Fibroblast of the conjunctiva (primary cell): Measurements from ENCODE around the gene DOCK4.

Experiments
- DNase-seq: peaks from one replicate; pipeline ENCODE4 v3.0.0-alpha.2; 2010; ENCODE audit warnings: low read depth

The DOCK4 gene

DNA sequence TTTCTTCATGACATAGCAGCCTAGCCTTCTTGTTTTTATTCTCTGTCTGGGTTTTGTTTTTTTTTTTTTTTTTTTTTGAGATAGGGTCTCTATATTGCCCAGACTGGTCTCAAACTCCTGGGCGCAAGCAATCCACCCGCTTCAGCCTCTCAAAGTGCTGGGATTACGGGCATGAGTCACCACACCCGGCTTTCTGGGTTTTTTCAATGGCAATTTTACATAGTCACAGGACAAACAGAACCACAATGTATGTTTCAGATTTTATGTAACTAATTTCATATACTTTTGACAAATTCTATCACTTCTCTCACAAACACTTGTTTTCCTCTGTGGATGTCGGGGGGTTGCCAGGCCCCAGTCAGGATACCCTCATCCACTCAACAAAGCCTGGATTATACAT lies 16.5 kb downstream of the DOCK4 start:
- no peak for DNase-seq

DNA sequence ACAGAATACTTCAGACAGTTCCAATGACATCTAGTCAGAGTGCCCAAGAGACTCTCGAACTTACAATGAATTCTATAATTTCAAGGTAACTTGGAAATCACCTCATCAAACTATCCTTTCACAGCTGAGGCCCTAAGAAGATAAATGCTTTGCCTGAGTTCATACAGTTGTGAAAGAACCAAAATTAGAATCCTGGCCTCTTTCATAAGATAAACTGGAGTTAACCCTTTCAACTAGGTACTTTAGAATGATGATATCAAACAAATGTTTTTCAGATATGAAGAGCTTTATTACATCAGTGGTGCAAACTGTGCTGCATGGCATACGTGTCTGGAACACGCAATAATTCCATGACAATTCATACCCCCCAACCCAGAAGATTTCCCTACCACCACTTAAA lies 17.9 kb downstream of the DOCK4 start:
- no peak for DNase-seq

DNA sequence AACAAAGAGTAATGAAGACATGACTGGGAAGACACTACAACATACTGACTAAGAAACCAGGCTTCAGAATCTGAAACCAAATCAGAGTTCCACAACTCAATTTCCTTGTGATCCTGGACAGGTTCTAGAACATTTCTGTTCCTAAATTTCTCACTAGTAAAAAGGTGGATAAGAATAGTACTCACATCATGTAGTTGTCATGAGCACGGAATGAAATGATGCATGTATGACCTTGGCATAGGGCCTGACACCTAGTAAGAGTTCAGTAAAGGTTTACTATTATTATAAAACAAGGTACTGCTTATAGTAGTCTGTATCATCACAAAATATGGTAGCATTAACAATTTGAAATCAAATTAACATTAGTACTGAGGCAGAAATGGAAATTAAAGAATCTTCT lies 19.9 kb downstream of the DOCK4 start:
- no peak for DNase-seq

DNA sequence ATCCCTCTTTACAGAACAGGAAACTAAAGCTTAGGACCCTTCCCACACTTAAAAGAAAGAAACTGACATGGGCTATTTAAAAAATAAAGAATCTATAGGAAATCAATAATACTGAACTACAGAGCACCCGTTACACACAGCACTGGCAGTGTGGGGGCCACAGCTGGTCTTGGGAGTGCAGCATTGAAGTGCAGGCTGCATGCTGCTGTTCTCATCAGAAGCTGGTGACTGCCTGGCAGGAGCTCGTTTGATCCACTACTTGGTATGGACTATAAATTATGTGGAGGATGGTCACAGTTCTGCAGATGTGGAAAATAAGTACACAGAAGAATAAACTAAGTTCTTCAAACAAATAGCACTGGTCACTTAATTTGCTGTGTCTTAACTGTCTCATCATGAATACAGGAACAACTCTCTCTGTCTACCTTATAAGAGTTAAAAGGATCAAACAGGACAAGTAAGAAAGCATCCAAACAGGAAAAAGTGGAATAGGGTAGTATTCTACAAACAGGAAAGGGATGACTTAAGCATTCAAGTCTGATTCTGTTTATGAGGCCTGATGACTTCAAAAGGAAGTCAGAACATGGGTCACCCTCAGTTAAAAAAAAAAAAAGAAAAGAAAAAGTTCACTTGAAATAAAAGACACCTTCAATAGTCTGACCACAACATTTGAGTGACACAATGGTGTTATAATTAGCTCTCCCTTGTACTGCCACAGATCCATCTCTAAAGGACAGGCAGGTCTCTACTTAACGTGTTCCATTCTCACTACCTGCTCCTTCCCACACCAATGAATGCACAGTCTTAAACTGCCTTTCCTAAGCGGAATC lies 21.0 kb downstream of the DOCK4 start:
- no peak for DNase-seq

DNA sequence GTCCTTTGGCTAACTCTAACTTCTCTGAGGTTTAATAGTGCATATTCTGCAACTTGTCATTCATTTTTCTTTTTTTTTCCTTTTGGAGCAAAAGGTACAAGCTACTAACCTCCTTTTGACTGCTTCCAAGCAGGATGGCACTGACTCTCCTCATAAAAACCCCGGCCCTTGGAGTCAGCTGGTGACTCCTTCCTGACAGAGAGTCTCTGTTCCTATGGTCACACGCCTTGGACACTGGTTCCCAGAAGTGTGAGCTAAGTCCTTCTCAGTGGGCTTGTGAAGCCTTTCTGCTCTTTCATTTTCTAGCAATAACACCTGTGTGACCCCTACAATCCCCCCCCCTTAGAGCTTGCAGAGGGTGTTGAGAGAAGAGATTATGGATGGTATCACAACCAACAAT lies 21.7 kb downstream of the DOCK4 start:
- DNase-seq: no peak

DNA sequence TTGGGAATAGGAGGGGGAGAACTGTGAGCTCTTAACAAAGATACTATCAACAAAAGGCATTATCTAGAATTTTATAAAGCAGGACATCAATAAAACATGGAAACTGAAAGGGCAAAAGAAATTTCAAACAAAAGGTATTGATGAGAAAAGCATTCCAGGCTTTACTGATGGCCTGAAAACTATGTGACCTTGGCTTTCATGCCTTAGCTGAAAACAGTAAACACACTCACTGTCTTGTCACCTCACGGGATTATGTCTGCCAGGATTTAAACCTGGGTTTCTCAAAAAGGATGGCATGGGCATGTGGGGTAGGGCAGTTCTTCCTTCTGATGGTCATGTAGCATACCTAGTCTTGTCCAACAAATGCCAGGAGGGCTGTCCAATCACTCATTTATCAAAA lies 22.9 kb downstream of the DOCK4 start:
- DNase-seq: no peak

DNA sequence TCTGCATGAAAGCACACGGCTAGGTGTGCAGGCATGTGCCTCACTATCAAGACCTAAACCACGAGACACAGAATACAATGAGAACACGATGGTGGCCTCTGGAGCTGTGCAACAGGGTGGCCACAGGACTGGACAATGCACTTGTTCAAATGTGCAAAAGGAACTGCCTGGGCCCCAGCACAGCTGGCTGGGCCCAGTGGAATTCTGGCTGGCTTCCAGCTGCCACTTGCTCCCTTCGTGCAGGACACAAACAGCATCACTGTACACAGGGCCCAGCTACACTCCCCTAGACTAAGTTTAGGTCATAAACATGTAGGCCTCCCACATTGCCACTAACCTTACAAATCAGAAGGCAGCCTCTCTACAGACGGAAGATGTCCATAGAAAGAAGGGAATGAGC lies 23.4 kb downstream of the DOCK4 start:
- no peak for DNase-seq

DNA sequence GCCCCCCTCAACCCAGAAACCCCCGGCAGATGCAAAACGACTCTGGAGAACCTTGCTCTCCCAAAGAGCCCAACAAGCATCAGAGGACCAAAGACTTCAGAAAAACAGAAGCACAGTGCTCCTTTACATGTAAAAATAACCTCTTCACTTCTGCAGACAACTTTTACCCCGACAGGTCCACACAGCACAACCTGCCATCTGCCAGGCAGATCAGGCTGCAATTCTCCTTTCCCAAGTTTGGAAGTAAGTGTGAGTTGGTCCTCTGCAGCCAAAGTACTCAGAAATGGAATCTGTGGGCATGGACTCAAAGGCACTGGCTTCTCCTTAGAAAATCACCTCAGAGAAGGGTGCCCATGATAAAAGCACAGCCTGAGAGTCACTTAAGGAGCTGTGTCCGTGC lies 26.0 kb downstream of the DOCK4 start:
- DNase-seq: no peak

DNA sequence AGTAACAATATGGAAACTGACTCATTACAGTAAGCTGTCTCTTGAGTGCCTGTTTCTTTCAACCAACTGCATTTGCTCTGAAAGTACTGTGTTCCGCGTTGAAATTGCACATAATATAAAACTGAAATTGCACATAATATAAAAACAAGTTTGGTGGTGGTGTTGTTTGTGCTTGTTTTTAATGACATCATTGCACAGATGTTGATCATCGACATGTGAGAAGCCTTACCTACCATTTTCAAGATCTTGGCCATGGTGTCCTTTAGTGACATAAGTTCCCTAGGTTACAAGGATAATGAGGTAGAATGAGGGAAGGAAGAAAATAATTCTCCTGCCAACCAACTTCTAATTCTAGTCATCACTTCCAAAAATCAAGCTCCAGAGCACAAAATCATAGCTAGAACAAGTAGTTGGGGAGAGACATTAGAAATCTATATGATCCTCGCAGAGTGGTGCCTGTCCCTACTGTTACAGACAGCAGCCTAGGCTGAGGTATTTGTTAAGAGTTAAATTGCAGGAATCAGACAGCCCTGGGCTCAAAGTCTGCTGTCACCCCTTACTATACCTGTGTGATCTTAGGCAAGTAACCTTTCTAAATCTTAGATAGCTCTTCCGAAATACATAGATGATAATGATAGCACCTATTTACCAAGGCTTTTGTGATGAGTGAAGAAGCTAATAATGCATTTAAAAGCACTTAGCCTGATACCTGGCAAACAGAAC lies 29.3 kb downstream of the DOCK4 start:
- no peak for DNase-seq

DNA sequence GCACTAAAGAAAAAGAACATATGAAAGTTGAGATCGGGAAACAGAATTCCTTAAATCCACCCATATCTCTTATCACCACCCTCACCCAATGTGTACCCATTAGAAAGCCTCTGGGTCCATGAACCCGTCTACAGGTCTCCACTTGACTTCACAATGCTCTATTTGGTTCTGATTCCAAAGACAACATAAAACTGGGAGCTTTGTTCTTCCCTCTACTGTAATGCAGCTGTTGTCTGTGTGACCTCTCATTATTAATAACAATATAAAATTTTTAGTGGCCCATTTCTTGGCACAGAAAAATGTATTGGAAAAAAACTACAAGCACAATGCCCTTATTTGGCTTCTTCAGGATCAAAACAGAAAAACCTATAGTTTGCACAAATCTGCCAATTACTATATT lies 30.0 kb downstream of the DOCK4 start:
- DNase-seq: no peak

DNA sequence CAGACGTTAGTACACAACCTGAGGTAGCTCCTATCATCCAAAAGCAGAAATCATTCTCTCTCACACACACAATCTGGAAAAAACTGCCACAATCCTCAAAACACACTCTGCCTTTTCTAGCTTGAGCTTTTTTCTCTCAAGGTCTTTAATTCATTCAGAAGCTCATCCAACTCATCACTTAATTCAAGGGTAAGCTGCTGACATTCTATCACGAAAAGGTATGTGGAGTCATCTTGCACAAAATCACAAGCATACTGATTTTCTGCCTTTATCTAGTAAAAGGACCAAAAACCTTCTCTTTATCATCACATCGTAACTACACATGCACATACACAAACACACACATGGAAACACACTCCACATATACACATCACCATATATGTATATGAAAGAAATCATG lies 32.0 kb downstream of the DOCK4 start:
- DNase-seq: no peak

DNA sequence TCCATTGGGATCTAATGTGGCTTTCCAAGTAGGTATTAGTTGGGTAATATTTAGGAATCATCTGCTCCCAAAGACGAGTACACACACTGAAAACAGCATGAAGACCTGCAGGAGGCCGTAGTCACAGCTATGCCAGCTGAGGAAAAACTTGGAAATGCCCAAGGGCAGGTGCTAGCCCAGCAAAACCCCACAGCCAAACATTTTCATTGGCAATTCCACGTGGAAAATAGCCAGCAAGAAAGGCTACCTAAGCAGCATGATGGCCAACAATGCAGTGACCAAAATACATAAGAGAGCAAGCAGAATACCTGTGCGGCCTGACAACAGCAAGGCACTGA lies 32.7 kb downstream of the DOCK4 start:
- DNase-seq: no peak

DNA sequence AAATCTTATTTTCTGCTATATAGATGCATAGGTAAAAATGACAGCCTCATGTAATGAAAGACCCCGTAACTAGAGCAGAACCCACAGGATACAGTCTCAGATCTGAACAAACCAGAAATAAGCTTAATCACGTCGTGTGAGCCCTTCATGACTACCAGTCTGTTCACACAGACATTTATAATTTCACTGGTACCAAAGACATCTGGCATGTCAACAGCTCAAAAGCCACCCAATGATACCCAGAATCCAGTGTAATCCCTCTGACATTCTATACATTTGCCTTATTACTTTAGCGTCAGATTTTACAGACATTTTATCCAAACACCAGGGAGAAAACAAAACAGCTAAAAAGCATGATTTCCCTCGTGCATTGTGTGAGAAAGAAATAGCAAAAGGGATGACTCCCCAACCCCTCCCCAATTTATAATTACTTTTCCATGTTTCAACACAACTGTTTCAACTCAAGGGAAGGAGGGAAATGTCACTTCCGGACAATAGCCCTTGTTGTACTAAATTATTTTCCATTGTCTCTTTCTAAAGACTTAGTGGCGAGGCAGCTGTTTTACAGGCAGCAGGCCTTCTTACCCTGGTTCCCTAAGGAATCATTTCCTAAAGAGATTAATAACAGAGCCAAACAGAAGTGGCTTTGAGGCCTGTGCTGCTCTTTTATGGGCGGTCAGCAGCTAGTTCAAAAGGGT lies 33.2 kb downstream of the DOCK4 start:
- no peak for DNase-seq

DNA sequence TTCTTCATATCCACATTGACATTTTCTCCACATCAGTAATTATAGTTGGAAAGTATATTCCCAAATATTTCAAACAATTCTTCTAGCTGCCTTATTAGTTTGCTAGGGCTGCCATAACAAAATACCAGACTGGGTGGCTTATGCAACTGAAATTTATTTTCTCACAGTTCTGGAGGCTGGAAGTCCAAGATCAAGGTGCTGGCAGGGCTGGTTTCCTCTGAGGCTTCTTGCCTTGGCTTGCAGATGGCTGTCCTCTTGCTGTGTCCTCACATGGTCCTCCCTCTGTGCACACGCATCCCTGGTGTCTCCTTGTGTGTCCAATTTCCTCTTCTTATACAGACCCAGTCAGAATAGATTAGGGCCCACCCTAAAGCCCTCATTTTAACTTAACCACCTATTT lies 34.5 kb downstream of the DOCK4 start:
- DNase-seq: no peak

DNA sequence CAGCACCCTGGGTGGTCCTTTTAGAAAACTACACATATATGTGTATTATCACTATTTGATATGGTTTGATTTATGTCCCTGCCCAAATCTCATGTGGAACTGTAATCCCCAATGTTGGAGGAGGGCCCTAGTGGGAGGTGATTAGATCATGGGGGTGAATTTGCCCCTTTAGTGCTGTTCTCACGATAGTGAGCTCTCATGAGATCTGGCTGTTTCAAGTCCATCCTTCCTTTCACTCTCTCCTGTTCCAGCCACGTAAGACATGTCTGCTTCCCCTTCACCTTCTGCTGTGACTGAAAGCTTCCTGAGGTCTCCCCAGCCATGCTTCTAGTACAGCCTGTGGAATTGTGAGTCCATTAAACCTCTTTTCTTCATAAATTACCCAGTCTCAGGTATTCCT lies 37.3 kb downstream of the DOCK4 start:
- no peak for DNase-seq

DNA sequence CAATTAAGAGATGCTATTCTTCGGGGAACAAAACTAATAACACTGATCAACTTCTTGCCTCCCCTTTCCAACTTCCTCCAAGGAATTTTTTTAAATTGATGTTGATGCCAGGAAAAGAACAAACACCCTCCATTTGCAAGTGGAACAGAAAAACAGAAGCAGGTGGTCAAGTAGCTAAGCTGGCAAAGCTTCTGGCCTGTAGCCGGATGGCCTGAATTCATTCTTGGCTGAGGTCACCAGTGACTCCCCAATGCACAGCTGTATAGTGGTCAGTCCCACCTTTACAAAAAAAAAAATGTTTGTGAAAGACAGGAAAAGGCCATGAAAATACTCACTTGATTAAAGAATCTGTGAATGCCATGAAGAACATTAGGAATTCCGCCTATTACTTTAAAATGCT lies 39.1 kb downstream of the DOCK4 start:
- no peak for DNase-seq

DNA sequence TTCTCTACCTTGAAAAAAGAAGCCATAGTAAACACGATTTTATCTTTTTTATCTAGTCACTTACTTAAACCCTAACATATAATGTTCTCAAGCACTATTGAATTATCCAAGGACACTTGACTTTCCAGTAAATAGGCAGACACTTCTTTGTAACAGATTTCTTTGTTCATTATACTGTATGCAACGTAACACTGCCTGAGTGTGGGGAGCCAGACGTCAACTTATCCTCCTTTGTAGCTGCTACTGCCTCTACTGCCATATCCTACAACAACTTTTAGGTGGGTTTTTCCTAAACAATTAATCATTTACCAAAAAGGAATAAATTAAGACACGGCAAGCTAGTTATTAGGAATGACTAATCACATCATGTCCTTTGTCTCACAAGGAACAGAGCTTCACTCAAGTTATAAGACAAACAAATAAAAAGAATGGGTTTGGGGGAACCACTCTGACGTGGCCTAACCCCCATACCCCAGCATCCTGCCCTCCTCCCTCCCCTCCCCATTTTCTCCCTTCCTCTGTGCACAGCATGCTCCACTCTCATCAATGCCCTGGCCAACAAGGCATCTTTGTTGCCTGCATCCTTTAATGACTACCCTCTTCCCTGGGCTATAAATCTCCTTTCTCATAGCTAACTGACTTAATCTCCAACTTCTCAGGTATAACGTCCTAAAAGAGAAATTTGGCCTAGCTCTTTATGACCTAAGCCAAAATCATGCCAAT lies 43.3 kb downstream of the DOCK4 start:
- no peak for DNase-seq

DNA sequence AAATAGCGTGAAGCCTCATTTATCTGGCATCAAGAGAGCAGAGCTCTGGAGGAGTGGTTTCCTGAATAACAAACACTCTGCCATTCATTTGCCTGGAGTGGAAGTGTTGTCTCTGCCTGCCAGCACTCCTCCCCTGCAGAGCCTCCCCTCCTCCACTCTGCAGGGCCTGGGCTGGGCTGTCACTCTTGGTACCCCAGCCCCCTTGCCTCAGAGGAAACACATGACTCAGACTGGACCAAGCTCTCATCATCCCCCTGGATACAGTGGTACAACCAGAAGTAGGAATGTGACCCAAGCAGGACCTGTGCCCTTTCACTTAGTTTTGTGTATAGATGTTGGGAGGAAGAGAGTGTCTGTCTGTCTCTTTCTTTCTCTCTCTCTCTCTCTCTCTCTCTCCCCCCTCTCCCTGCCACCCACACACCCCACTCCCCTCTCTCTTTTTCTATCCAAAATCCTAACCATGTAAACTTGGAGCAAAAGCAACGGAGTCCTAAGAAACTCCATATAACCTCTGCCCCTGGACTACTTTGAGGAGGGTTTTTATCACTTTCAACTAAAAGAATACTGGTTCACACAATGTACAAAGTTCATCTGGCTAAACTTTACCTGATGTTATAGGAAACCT lies 43.9 kb downstream of the DOCK4 start:
- DNase-seq: peak; percentile 68

DNA sequence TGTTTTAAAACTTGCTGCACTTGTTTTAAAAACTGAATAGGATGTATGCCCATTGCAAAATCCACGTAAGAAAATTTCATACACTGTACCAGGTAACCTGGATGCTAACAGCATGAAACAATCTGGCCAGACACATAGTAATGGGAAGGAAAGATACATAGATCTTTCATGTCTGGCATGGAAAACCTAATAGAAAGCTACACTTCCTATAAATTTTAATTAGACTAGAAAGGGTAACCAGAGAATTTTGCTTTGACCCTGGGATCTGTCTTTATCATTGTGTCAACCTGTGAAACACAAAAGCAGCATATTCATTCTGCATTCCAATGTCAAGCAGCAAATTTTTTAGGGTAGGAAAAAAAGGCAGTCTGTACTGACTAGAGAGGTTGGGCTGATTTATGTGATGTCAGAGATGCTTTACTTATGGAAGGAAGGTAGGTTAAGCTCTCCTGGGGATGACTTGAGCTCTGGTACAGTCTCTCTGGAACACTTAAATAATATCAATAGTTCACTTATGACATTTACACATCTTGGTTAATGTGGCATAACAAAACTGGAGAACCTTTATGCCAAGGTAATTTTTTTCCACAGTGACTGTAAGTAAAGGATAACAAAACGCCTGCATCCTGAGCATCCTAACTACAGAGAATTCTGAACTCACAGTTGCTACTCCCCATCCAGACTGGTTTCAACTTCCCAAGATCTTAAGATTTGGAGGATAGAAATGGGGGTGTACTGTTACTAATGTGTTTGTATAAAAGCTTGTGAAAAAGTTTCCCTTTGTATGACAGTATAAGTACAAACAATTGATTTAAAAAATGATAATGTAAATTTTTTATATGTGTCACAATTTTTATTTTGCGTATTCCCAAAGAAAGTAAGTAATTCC lies 44.7 kb downstream of the DOCK4 start:
- no peak for DNase-seq

DNA sequence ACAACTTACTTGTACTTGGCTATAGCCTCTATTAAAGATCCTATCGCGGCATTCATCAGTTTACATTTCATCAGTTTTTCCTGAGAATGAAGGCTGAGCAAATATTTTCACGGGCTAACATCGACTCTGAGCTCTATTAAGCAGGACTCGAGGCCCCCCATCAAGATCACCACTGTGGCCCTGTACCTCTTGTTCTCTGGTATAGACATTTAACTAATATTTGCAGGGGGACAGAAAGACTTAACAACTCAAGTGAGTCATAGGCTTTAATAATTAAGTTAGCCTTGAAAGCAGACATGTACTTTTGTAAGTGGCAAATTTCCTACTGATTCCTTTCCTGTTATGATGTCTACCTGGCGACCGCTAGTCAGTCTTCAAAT lies 45.4 kb downstream of the DOCK4 start:
- DNase-seq: no peak

DNA sequence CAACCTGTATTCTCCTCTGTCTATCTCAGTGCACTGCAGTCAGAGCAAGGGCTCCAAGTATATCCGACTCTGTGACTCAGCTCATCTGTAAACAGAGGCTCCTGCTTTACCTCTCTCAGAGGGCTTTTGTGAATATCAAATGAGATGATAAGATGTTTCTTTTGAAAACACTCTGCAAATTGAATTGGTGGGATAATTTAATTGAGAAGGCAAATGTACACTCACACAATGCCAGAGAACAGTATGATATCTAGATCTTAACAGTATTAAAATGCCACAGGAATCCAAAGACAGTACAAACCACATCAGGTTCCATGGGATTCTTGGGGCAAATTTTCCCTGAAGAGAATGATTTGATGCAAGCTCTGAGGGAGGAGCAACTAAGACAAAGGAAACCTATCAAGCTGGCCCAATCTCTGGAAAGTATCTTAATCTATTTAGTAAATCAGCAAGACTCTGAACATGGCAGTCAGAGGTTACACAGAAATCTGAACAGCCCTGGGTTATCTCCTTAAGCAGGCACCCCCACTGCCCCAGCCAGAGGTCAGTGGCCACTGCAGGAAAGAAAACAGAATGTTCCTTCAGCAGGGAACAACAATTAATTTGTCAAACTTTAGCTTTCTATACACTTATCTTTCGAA lies 45.9 kb downstream of the DOCK4 start:
- no peak for DNase-seq
